HCT116 (cell line): Measurements from ENCODE around the gene HARS1.

Experiments
- CEBPB ChIP-seq: IDR thresholded peaks from 2 replicates; pipeline ENCODE4 v1.6.1; 2012; ENCODE audit warnings: low read depth
- JUND ChIP-seq: IDR thresholded peaks from 2 replicates; pipeline ENCODE4 v1.6.1; 2012
- POLR2A ChIP-seq: IDR thresholded peaks from 2 replicates; pipeline ENCODE4 v1.7.0; 2011; ENCODE audit warnings: borderline replicate concordance; ENCODE audit not compliant: insufficient read depth, insufficient read length; ENCODE audit errors: extremely low read depth
- POLR2AphosphoS5 ChIP-seq: IDR thresholded peaks from 2 replicates; pipeline ENCODE4 v1.6.1; 2011; ENCODE audit warnings: mild to moderate bottlenecking, low read depth, low read length, moderate library complexity
- SP1 ChIP-seq: IDR thresholded peaks from 2 replicates; pipeline ENCODE4 v1.6.1; 2012; ENCODE audit warnings: low read depth
- TCF7L2 ChIP-seq: IDR thresholded peaks from 2 replicates; pipeline ENCODE4 v1.7.0; 2011; ENCODE audit warnings: borderline replicate concordance, inconsistent platforms; ENCODE audit not compliant: insufficient read depth, insufficient read length; ENCODE audit errors: extremely low read depth
- YY1 ChIP-seq: IDR thresholded peaks from 2 replicates; pipeline ENCODE4 v1.6.1; 2011; ENCODE audit warnings: low read length, low read depth, moderate library complexity, mild to moderate bottlenecking; ENCODE audit not compliant: insufficient replicate concordance; ENCODE audit errors: extremely low read depth
- TF ChIP-seq, protein P1 (sequence below), 3 experiments: fragments of 200-600 bp in 1 of 3; sonication (generic) in 1 of 3; IDR thresholded peaks in 2 of 3; conservative IDR thresholded peaks in 1 of 3; 2 replicates each; pipeline ENCODE4 v1.5.1; 2012 to 2017; ENCODE audit warnings: low read depth in 2 of 3, low read length in 2 of 3, antibody characterized with exemption in 1 of 3, borderline replicate concordance in 1 of 3, control low read depth in 1 of 3, mild to moderate bottlenecking in 1 of 3, mixed read lengths in 1 of 3, mixed run types in 1 of 3, moderate library complexity in 1 of 3; ENCODE audit not compliant: insufficient read depth in 1 of 3
- TF ChIP-seq, protein P2 (sequence below): IDR thresholded peaks from 2 replicates; pipeline ENCODE4 v1.6.1; 2012
- TF ChIP-seq, protein P3 (sequence below): IDR thresholded peaks from 2 replicates; pipeline ENCODE4 v1.6.1; 2012
- TF ChIP-seq, protein P4 (sequence below): IDR thresholded peaks from 2 replicates; pipeline ENCODE4 v1.6.1; 2012; ENCODE audit warnings: low read depth

DNA sequence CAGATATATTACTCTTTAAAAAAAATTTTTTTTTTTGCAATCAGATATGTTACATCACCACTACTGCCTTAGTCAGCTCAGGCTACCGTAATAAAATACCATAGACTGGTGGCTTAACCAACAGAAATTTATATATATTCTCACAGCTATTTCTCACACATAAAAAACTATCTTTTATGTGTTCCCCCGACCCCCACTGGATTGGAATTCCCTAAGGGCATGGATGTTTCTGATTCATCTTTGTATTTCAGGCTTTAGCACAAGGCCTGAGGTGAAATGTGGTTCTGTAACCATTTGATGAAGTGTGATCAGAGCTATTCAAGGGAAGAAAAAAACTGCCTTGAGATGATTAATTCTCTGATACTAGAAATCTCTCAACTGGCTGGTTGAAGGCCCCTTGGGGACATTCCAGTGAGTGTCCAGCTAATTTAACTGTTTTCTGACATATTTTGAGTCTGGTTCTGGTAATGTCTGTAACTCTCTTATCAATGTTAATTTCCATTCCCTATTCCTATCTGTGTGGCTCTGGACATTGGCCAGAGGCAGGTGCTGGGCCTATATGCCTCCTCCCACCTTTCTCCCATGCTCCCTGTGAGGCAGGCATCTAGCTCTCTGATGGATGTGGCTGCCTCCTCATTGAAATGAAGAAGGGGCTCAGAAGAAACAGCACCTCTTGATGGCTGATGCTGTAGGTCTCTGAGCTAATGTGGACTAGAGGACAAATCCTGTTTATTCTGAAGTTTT is 60.7 kb downstream of the HARS1 start:
- TF ChIP-seq YY1 (no peak), JUND (no peak), POLR2AphosphoS5 (no peak), SP1 (no peak), POLR2A (no peak), TCF7L2 (no peak), CEBPB (no peak)
- TF ChIP-seq, protein P1, sequence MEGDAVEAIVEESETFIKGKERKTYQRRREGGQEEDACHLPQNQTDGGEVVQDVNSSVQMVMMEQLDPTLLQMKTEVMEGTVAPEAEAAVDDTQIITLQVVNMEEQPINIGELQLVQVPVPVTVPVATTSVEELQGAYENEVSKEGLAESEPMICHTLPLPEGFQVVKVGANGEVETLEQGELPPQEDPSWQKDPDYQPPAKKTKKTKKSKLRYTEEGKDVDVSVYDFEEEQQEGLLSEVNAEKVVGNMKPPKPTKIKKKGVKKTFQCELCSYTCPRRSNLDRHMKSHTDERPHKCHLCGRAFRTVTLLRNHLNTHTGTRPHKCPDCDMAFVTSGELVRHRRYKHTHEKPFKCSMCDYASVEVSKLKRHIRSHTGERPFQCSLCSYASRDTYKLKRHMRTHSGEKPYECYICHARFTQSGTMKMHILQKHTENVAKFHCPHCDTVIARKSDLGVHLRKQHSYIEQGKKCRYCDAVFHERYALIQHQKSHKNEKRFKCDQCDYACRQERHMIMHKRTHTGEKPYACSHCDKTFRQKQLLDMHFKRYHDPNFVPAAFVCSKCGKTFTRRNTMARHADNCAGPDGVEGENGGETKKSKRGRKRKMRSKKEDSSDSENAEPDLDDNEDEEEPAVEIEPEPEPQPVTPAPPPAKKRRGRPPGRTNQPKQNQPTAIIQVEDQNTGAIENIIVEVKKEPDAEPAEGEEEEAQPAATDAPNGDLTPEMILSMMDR (IDR thresholded peaks at IDR 0.05 in 2 of 3, conservative IDR thresholded peaks at IDR 0.05 in 1 of 3; ENCODE audit: borderline replicate concordance in 1 of 3, insufficient read depth in 1 of 3, low read depth in 2 of 3, low read length in 2 of 3), result no peak
- TF ChIP-seq, protein P2, sequence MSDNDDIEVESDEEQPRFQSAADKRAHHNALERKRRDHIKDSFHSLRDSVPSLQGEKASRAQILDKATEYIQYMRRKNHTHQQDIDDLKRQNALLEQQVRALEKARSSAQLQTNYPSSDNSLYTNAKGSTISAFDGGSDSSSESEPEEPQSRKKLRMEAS, result no peak
- TF ChIP-seq, protein P3, sequence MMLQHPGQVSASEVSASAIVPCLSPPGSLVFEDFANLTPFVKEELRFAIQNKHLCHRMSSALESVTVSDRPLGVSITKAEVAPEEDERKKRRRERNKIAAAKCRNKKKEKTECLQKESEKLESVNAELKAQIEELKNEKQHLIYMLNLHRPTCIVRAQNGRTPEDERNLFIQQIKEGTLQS, result no peak
- TF ChIP-seq, protein P4, sequence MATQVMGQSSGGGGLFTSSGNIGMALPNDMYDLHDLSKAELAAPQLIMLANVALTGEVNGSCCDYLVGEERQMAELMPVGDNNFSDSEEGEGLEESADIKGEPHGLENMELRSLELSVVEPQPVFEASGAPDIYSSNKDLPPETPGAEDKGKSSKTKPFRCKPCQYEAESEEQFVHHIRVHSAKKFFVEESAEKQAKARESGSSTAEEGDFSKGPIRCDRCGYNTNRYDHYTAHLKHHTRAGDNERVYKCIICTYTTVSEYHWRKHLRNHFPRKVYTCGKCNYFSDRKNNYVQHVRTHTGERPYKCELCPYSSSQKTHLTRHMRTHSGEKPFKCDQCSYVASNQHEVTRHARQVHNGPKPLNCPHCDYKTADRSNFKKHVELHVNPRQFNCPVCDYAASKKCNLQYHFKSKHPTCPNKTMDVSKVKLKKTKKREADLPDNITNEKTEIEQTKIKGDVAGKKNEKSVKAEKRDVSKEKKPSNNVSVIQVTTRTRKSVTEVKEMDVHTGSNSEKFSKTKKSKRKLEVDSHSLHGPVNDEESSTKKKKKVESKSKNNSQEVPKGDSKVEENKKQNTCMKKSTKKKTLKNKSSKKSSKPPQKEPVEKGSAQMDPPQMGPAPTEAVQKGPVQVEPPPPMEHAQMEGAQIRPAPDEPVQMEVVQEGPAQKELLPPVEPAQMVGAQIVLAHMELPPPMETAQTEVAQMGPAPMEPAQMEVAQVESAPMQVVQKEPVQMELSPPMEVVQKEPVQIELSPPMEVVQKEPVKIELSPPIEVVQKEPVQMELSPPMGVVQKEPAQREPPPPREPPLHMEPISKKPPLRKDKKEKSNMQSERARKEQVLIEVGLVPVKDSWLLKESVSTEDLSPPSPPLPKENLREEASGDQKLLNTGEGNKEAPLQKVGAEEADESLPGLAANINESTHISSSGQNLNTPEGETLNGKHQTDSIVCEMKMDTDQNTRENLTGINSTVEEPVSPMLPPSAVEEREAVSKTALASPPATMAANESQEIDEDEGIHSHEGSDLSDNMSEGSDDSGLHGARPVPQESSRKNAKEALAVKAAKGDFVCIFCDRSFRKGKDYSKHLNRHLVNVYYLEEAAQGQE, result no peak
